Lower leg skin (tissue), 3 donors: ENCODE measurements around the gene SAMD4B.

Source experiments
- POLR2A ChIP-seq, 2 donors: fragments of 450-650 bp; IDR thresholded peaks; one replicate each; pipeline ENCODE4 v1.6.1; 2016 to 2017; ENCODE audit warnings: antibody characterized with exemption in 2 of 2, mild to moderate bottlenecking in 1 of 2, moderate library complexity in 1 of 2
- TF ChIP-seq, protein P1 (sequence below), 3 donors: fragments of 450-650 bp; IDR thresholded peaks; one replicate each; pipeline ENCODE4 v1.5.1; 2016; ENCODE audit warnings: antibody characterized with exemption in 3 of 3, mild to moderate bottlenecking in 3 of 3, moderate library complexity in 2 of 3

DNA sequence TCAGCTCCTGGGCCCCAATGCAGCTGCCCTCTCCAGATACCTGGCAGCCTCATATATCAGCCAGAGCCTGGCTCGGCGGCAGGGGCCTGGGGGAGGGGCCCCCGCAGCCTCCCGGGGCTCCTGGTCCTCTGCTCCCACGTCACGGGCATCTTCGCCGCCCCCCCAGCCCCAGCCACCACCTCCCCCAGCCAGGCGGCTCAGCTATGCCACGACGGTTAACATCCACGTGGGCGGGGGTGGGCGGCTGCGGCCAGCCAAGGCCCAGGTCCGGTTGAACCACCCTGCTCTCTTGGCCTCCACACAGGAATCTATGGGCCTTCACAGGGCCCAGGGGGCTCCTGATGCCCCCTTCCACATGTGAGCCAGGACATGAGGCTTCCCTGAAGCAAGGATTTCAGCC, 82.7 kb downstream of the SAMD4B start:
- TF ChIP-seq, protein P1, sequence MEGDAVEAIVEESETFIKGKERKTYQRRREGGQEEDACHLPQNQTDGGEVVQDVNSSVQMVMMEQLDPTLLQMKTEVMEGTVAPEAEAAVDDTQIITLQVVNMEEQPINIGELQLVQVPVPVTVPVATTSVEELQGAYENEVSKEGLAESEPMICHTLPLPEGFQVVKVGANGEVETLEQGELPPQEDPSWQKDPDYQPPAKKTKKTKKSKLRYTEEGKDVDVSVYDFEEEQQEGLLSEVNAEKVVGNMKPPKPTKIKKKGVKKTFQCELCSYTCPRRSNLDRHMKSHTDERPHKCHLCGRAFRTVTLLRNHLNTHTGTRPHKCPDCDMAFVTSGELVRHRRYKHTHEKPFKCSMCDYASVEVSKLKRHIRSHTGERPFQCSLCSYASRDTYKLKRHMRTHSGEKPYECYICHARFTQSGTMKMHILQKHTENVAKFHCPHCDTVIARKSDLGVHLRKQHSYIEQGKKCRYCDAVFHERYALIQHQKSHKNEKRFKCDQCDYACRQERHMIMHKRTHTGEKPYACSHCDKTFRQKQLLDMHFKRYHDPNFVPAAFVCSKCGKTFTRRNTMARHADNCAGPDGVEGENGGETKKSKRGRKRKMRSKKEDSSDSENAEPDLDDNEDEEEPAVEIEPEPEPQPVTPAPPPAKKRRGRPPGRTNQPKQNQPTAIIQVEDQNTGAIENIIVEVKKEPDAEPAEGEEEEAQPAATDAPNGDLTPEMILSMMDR (IDR thresholded peaks at IDR 0.05), result no peak
- no peak for TF ChIP-seq POLR2A (IDR thresholded peaks at IDR 0.05)
